Endothelial cell of umbilical vein (primary cell): ENCODE data around the gene ROBO4. TPM values are rescaled to one million over a fixed set of nuclear protein-coding genes. Genes with fewer than 3 reads are reported as not detected.

Experiments used
- BruUV-seq: library from RNA; stranded (reverse); fragments of 400-500 nt; replicated peaks from 2 replicates; lab custom pipeline; 2021; lab: Mats Ljungman, UMichigan
- CTCF ChIA-PET: fragments of 300-600, 350-600 bp; sonication (Branson Sonifier 250); formaldehyde crosslinking; loops from one replicate; lab custom pipeline; 2021; ENCODE audit warnings: antibody characterized with exemption, inconsistent platforms; lab: Charles Lee
- POLR2A ChIA-PET: fragments of 300-600, 350-600 bp; sonication (Branson Sonifier 250); formaldehyde crosslinking; loops from one replicate; lab custom pipeline; 2021; ENCODE audit warnings: antibody characterized with exemption, inconsistent platforms; lab: Charles Lee
- DNase-seq: peaks from one replicate; pipeline ENCODE4 v3.0.0-alpha.2; 2011; ENCODE audit warnings: low read depth, low spot score
- FAIRE-seq: peaks from 2 replicates; lab custom pipeline; 2011; peaks lifted over from hg19 to GRCh38; lab: Jason Lieb, UNC
- H2AFZ ChIP-seq: 2 replicates; pipeline ENCODE4 v1.6.0; 2012; ENCODE audit warnings: low read depth, low read length, control low read depth, inconsistent platforms
- H3K27ac ChIP-seq: 2 replicates; pipeline ENCODE4 v1.5.1; 2011; ENCODE audit warnings: low read depth, mild to moderate bottlenecking, control low read depth, low read length, moderate library complexity; ENCODE audit not compliant: insufficient read depth
- H3K27me3 ChIP-seq, 2 experiments: 2 replicates each; pipeline versions ENCODE4 v1.6.0 to v1.6.1; 2011; ENCODE audit warnings: low read length in 2 of 2, mixed read lengths in 1 of 2; ENCODE audit not compliant: control insufficient read depth in 2 of 2, insufficient read depth in 2 of 2
- H3K36me3 ChIP-seq, 2 experiments: 2 replicates in 1 of 2; 3 replicates in 1 of 2; pipeline ENCODE4 v1.5.1; 2011; ENCODE audit warnings: low read length in 2 of 2, mild to moderate bottlenecking in 1 of 2, moderate library complexity in 1 of 2; ENCODE audit not compliant: control insufficient read depth in 2 of 2, insufficient read depth in 2 of 2; ENCODE audit errors: extremely low read depth in 1 of 2
- H3K4me1 ChIP-seq: 3 replicates; pipeline ENCODE4 v1.5.1; 2011; ENCODE audit warnings: mild to moderate bottlenecking, low read length; ENCODE audit not compliant: control insufficient read depth, insufficient read depth; ENCODE audit errors: extremely low read depth
- H3K4me2 ChIP-seq: 2 replicates; pipeline ENCODE4 v1.6.1; 2011; ENCODE audit warnings: low read length, control low read depth, mixed read lengths; ENCODE audit not compliant: insufficient read depth
- H3K4me3 ChIP-seq, 3 experiments: fragments of 200-600 bp in 1 of 3; sonication (generic), shearing (Covaris generic) in 1 of 3; replicated peaks in 1 of 3; 2 replicates each; pipeline ENCODE4 v1.5.1; 2011 to 2016; ENCODE audit warnings: control low read depth in 3 of 3, low read length in 3 of 3, mild to moderate bottlenecking in 2 of 3, inconsistent platforms in 1 of 3, low read depth in 1 of 3, moderate library complexity in 1 of 3; ENCODE audit not compliant: insufficient read depth in 1 of 3
- H3K79me2 ChIP-seq: 2 replicates; pipeline ENCODE4 v1.6.0; 2012; ENCODE audit warnings: low read length, inconsistent platforms; ENCODE audit not compliant: control insufficient read depth, insufficient read depth
- H3K9ac ChIP-seq: replicated peaks from 2 replicates; pipeline ENCODE3; 2011; ENCODE audit warnings: low read length, control low read depth; ENCODE audit not compliant: insufficient read depth; ENCODE audit errors: extremely low read depth
- H3K9me1 ChIP-seq: replicated peaks from 3 replicates; pipeline ENCODE4 v1.6.0; 2011; ENCODE audit warnings: mild to moderate bottlenecking, low read length; ENCODE audit not compliant: control insufficient read depth, insufficient read depth; ENCODE audit errors: extremely low read depth
- H3K9me3 ChIP-seq: replicated peaks from 2 replicates; pipeline ENCODE4 v1.5.1; 2012; ENCODE audit warnings: low read length, inconsistent platforms; ENCODE audit not compliant: control insufficient read depth, insufficient read depth
- H4K20me1 ChIP-seq: replicated peaks from 2 replicates; pipeline ENCODE3; 2011; ENCODE audit warnings: mild to moderate bottlenecking, low read length; ENCODE audit not compliant: control insufficient read depth, insufficient read depth; ENCODE audit errors: extremely low read depth
- FOS ChIP-seq: IDR thresholded peaks from 2 replicates; pipeline ENCODE4 v1.6.1; 2011; ENCODE audit warnings: mild to moderate bottlenecking, low read length, moderate library complexity, borderline replicate concordance; ENCODE audit not compliant: insufficient read depth
- GATA2 ChIP-seq: IDR thresholded peaks from 2 replicates; pipeline ENCODE4 v1.7.0; 2011; ENCODE audit warnings: low read depth, mild to moderate bottlenecking, moderate library complexity, mixed read lengths, low read length; ENCODE audit not compliant: insufficient read length, insufficient read depth
- POLR2A ChIP-seq: IDR thresholded peaks from 2 replicates; pipeline ENCODE4 v1.6.1; 2012; ENCODE audit warnings: low read depth, mild to moderate bottlenecking, control low read depth, low read length
- POLR2AphosphoS5 ChIP-seq: IDR thresholded peaks from 2 replicates; pipeline ENCODE4 v1.6.1; 2012; ENCODE audit warnings: low read depth, mild to moderate bottlenecking, control low read depth, low read length, moderate library complexity; ENCODE audit not compliant: insufficient read depth
- dilution Hi-C: fragments of 300-500 bp; cut with MboI; formaldehyde crosslinking; loops from one replicate; pipeline ENCODE4 v1.15.0; 2019; ENCODE audit warnings: low sequenced_read_pairs; ENCODE audit not compliant: extremely low pct_ligation_motif_present
- intact Hi-C: fragments of 100-400 bp; cut with micrococcal nuclease; formaldehyde crosslinking; loops from one replicate; pipeline ENCODE4 v1.10.0; 2022
- polyA plus RNA-seq, 4 experiments: library from polyadenylated mRNA; depleted of rRNA in 3 of 4; stranded (reverse) in 3 of 4; unstranded in 1 of 4; fragments of >200 nt; gene quantifications; 2 replicates each; pipeline versions ENCODE4 v1.2.1 to v1.2.3, GENCODE V29; 2011 to 2012; ENCODE audit warnings: missing spikeins in 1 of 4
- total RNA-seq: library from RNA; stranded (reverse); gene quantifications from 2 replicates; pipeline ENCODE4 v1.2.3, GENCODE V29; 2021
- TF ChIP-seq, protein P1 (sequence below), 2 donors: IDR thresholded peaks; 1 replicate in 1 of 2; 2 replicates in 1 of 2; pipeline ENCODE4 v1.5.1; 2011; ENCODE audit warnings: low read length in 2 of 2, mild to moderate bottlenecking in 2 of 2, moderate library complexity in 2 of 2, control low read depth in 1 of 2, inconsistent platforms in 1 of 2, low read depth in 1 of 2; ENCODE audit not compliant: insufficient read depth in 1 of 2; ENCODE audit errors: extremely low read depth in 1 of 2
- TF ChIP-seq, protein P2 (sequence below): IDR thresholded peaks from 2 replicates; pipeline ENCODE4 v1.6.1; 2011; ENCODE audit not compliant: insufficient read depth, insufficient read length

ROBO4 gene
- total and polyA plus RNA-seq, 2 donors (not counting 3 experiments of a cell fraction or from before 2014, with no cell fraction given) = 260 to 474 TPM

DNA sequence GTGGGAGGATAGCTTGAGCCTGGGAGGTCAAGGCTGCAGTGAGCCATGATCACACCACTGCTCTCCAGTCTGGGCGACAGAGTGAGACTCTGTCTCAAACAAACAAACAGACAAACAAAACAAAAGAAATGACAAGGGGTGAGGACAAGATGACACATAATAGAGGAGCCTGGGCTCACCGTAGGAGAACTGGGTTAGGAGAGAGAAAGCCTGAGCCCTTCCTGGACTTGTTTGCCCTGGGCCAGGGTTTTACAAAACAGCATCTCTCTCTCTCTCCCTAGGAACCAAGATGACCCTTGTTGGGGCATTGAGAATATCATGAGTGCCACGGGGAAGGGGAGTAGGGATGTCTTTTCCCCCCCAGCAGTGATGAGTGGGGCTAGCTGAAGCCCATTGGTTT lies 16.7 kb downstream of the ROBO4 start:
- peaks cover 11 to 17% of the 10 kb centered on the region in 2 experiments for H3K36me3 ChIP-seq
- H3K9ac ChIP-seq = no peak overlapping the region
- DNase-seq (no peak), FAIRE-seq (peak; percentile 83)
- TF ChIP-seq POLR2AphosphoS5 (peak; percentile 50), FOS (no peak), POLR2A (peak; percentile 83)
- TF ChIP-seq, protein P1, sequence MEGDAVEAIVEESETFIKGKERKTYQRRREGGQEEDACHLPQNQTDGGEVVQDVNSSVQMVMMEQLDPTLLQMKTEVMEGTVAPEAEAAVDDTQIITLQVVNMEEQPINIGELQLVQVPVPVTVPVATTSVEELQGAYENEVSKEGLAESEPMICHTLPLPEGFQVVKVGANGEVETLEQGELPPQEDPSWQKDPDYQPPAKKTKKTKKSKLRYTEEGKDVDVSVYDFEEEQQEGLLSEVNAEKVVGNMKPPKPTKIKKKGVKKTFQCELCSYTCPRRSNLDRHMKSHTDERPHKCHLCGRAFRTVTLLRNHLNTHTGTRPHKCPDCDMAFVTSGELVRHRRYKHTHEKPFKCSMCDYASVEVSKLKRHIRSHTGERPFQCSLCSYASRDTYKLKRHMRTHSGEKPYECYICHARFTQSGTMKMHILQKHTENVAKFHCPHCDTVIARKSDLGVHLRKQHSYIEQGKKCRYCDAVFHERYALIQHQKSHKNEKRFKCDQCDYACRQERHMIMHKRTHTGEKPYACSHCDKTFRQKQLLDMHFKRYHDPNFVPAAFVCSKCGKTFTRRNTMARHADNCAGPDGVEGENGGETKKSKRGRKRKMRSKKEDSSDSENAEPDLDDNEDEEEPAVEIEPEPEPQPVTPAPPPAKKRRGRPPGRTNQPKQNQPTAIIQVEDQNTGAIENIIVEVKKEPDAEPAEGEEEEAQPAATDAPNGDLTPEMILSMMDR (IDR thresholded peaks at IDR 0.05; ENCODE audit: extremely low read depth in 1 of 2, insufficient read depth in 1 of 2, low read depth in 1 of 2, low read length in 2 of 2) = no peak
- no peaks in the 10 kb centered on the region for H3K79me2 ChIP-seq
- H2AFZ ChIP-seq = no peak overlapping the region
- H3K9me1 ChIP-seq = no peaks in the 10 kb centered on the region
- intact Hi-C loops = no loop called here
- H3K4me2 ChIP-seq = no peak overlapping the region
- no peaks in the 10 kb centered on the region for H4K20me1 ChIP-seq
- BruUV-seq = no TSS peak
- no peak overlapping the region for H3K27ac ChIP-seq
- ChIA-PET CTCF (interaction anchor here (0.7 to 2.5 kb wide), 6 partner anchors 10 to 39 kb away, joined by 3 to 13 read pairs (median 4); no protein-coding TSS in a partner anchor), POLR2A (interaction anchor here (0.7 to 4.5 kb wide), 2 partner anchors 17 to 689 kb away, joined by 5 to 39 read pairs; partner anchors contain the start of genes EI24 and ROBO4)
- no peaks in the 10 kb centered on the region for H3K9me3 ChIP-seq
- dilution Hi-C loops = no loop called here
- H3K4me1 ChIP-seq = peaks cover 56% of the 10 kb centered on the region
- no peak overlapping the region for H3K4me3 ChIP-seq
- no peaks in the 10 kb centered on the region for H3K27me3 ChIP-seq

DNA sequence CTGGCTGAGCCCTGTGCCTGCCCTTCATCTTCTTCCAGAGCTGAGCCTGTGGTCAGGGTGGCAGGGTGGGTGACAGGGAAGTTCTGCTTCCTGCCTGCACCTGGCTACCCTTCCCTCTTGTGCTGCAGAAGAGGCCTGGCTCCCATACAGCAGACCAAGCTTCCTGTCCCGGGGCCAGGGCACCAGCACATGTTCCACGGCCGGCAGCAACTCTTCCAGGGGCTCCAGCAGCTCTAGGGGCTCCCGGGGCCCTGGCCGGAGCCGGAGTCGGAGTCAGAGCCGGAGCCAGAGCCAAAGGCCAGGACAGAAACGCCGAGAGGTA lies 17.4 kb downstream of the ROBO4 start:
- no peaks in the 10 kb centered on the region for H3K79me2 ChIP-seq
- no peak for FAIRE-seq
- H3K27me3 ChIP-seq = no peaks in the 10 kb centered on the region
- H3K27ac ChIP-seq = no peak overlapping the region
- H2AFZ ChIP-seq = no peak overlapping the region
- TF ChIP-seq GATA2 (no peak), POLR2AphosphoS5 (no peak), POLR2A (no peak)
- TF ChIP-seq, protein P2, sequence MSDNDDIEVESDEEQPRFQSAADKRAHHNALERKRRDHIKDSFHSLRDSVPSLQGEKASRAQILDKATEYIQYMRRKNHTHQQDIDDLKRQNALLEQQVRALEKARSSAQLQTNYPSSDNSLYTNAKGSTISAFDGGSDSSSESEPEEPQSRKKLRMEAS = no peak
- H3K9ac ChIP-seq = no peak overlapping the region
- no peaks in the 10 kb centered on the region for H4K20me1 ChIP-seq
- ChIA-PET POLR2A (interaction anchor here (1.1 to 1.3 kb wide), 4 partner anchors 10 to 73 kb away, joined by 3 to 4 read pairs (median 4); partner anchors contain the start of gene ROBO4), CTCF (interaction anchor here (1.2 to 1.6 kb wide), 3 partner anchors 13 to 20 kb away, joined by 3 to 6 read pairs (median 3); no protein-coding TSS in a partner anchor)
- intact Hi-C loops (no loop called here), dilution Hi-C loops (no loop called here)
- no peak overlapping the region for H3K4me2 ChIP-seq
- no peak for DNase-seq
- no peaks in the 10 kb centered on the region for H3K9me1 ChIP-seq
- no peaks in the 10 kb centered on the region for H3K9me3 ChIP-seq
- no peak overlapping the region for H3K4me3 ChIP-seq
- H3K36me3 ChIP-seq = peaks cover 9 to 12% of the 10 kb centered on the region in 2 experiments
- peaks cover 53% of the 10 kb centered on the region for H3K4me1 ChIP-seq
- no TSS peak for BruUV-seq
